Ishikawa (cell line): ENCODE data around the gene NOSTRIN.

Experiments
- CEBPB ChIP-seq: IDR thresholded peaks from 2 replicates; pipeline ENCODE4 v1.6.1; 2012
- CREB1 ChIP-seq: IDR thresholded peaks from 2 replicates; pipeline ENCODE4 v1.6.1; 2012; ENCODE audit warnings: low read depth
- EGR1 ChIP-seq: IDR thresholded peaks from 2 replicates; pipeline ENCODE4 v1.6.1; 2012
- EP300 ChIP-seq: IDR thresholded peaks from 2 replicates; pipeline ENCODE4 v1.6.1; 2012; ENCODE audit warnings: borderline replicate concordance
- FOXM1 ChIP-seq: IDR thresholded peaks from 2 replicates; pipeline ENCODE4 v1.6.1; 2012; ENCODE audit warnings: low read depth, borderline replicate concordance
- NFIC ChIP-seq: IDR thresholded peaks from 2 replicates; pipeline ENCODE4 v1.6.1; 2012
- RAD21 ChIP-seq: IDR thresholded peaks from 2 replicates; pipeline ENCODE4 v1.6.1; 2012; ENCODE audit warnings: low read depth
- TAF1 ChIP-seq: IDR thresholded peaks from 2 replicates; pipeline ENCODE4 v1.6.1; 2012; ENCODE audit warnings: low read depth, mild to moderate bottlenecking
- TCF12 ChIP-seq: IDR thresholded peaks from 2 replicates; pipeline ENCODE4 v1.6.1; 2012; ENCODE audit warnings: low read depth
- TEAD4 ChIP-seq: IDR thresholded peaks from 2 replicates; pipeline ENCODE4 v1.6.1; 2012
- YY1 ChIP-seq: IDR thresholded peaks from 2 replicates; pipeline ENCODE4 v1.6.1; 2012; ENCODE audit warnings: low read depth
- ZBTB7A ChIP-seq: IDR thresholded peaks from 2 replicates; pipeline ENCODE4 v1.6.1; 2012; ENCODE audit warnings: low read depth
- TF ChIP-seq, protein P1 (sequence below): IDR thresholded peaks from 2 replicates; pipeline ENCODE4 v1.6.1; 2012; ENCODE audit warnings: low read depth, mild to moderate bottlenecking
- TF ChIP-seq, protein P2 (sequence below): IDR thresholded peaks from 2 replicates; pipeline ENCODE4 v1.6.1; 2012
- TF ChIP-seq, protein P3 (sequence below): IDR thresholded peaks from 2 replicates; pipeline ENCODE4 v1.6.1; 2012

Gene NOSTRIN, protein sequence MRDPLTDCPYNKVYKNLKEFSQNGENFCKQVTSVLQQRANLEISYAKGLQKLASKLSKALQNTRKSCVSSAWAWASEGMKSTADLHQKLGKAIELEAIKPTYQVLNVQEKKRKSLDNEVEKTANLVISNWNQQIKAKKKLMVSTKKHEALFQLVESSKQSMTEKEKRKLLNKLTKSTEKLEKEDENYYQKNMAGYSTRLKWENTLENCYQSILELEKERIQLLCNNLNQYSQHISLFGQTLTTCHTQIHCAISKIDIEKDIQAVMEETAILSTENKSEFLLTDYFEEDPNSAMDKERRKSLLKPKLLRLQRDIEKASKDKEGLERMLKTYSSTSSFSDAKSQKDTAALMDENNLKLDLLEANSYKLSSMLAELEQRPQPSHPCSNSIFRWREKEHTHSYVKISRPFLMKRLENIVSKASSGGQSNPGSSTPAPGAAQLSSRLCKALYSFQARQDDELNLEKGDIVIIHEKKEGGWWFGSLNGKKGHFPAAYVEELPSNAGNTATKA

DNA sequence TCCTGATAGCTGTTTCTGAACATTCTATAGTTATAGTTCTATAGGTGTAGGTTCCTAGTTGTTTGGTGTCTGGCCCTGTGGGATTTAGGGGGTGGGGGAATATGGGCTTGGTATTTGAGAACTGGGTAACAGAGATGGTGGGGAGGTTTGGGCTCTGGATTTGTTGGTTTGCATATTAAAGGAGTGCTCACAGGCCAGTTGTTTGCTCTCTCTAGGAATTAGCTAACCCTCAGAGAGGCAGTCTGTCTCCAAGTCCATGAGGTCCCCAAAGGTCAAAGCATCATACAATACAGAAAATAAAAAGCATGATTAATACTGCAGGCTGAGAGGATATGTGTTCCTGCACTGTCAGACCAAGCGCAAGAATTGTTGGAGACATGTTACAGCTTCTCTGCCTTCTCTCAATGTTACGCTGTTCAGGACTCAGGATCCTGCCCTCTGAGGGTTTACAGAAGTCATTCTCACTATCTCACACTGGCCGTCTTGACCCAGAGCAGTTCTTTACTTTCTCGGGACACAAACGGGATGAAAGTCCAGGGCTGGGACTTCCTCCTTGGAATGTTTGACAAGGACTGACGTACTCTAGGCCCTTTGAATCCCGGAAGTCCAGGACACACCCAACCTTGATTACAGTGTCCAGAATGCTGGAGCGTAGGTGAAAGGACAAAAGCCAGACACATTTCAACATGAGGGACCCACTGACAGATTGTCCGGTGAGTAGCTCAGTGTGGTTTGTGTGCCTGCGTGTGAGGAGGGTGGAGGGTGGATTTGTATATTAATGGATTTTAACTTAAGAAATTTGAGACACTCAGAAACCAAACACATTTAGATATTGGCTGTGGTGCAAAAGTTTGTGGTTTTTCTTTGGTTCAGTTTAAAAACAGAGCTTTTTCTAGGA is at the start of gene NOSTRIN:
Gene NOSTRIN (plus strand): TSS at position 677 of the 898 bp plus-strand sequence. CDS start 10 bp downstream, at position 687.
- TF ChIP-seq, protein P1, sequence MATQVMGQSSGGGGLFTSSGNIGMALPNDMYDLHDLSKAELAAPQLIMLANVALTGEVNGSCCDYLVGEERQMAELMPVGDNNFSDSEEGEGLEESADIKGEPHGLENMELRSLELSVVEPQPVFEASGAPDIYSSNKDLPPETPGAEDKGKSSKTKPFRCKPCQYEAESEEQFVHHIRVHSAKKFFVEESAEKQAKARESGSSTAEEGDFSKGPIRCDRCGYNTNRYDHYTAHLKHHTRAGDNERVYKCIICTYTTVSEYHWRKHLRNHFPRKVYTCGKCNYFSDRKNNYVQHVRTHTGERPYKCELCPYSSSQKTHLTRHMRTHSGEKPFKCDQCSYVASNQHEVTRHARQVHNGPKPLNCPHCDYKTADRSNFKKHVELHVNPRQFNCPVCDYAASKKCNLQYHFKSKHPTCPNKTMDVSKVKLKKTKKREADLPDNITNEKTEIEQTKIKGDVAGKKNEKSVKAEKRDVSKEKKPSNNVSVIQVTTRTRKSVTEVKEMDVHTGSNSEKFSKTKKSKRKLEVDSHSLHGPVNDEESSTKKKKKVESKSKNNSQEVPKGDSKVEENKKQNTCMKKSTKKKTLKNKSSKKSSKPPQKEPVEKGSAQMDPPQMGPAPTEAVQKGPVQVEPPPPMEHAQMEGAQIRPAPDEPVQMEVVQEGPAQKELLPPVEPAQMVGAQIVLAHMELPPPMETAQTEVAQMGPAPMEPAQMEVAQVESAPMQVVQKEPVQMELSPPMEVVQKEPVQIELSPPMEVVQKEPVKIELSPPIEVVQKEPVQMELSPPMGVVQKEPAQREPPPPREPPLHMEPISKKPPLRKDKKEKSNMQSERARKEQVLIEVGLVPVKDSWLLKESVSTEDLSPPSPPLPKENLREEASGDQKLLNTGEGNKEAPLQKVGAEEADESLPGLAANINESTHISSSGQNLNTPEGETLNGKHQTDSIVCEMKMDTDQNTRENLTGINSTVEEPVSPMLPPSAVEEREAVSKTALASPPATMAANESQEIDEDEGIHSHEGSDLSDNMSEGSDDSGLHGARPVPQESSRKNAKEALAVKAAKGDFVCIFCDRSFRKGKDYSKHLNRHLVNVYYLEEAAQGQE, result no peak
- TF ChIP-seq EP300 (no peak), YY1 (no peak), CREB1 (no peak), NFIC (no peak), FOXM1 (no peak), ZBTB7A (no peak), EGR1 (no peak), RAD21 (no peak), CEBPB (no peak), TEAD4 (no peak), TCF12 (no peak), TAF1 (no peak)
- TF ChIP-seq, protein P2, sequence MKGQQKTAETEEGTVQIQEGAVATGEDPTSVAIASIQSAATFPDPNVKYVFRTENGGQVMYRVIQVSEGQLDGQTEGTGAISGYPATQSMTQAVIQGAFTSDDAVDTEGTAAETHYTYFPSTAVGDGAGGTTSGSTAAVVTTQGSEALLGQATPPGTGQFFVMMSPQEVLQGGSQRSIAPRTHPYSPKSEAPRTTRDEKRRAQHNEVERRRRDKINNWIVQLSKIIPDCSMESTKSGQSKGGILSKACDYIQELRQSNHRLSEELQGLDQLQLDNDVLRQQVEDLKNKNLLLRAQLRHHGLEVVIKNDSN, result no peak
- TF ChIP-seq, protein P3, sequence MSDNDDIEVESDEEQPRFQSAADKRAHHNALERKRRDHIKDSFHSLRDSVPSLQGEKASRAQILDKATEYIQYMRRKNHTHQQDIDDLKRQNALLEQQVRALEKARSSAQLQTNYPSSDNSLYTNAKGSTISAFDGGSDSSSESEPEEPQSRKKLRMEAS, result no peak

DNA sequence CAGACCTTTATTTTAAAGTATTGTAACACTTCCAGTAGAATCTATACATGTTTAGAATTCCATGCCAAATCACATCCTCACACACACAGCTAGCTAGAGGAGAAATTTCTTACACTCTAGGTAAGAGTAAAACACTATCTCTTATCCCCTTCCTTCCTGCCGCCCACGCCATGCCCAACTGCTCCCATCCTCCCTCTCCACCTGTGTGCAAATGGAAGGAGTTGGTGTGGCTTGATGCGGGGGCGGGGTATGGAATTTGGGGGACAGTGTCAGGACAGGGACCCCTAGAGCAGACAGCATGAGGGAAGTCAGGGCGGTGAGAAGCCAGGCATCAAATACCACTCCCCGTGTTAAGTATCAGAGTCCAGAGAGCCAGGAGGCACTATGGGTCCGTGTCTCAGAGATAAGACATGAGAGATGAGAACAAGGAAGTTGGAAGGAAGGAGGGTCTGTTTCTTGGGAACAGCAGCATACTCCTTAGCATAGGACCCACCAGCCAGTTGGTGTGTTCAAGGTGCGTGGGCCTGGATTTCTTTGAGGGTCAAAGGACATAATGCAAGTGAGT is 48.6 kb upstream of the NOSTRIN start:
- TF ChIP-seq, protein P2, result no peak
- no peak for TF ChIP-seq CREB1
- TF ChIP-seq FOXM1, result no peak
- no peak for TF ChIP-seq TEAD4
- no peak for TF ChIP-seq EP300
- TF ChIP-seq RAD21, result no peak
- no peak for TF ChIP-seq TCF12
- no peak for TF ChIP-seq TAF1
- no peak for TF ChIP-seq NFIC
- no peak; the same call in 1 of the 2 replicates for TF ChIP-seq EGR1
- TF ChIP-seq, protein P1, result no peak
- TF ChIP-seq ZBTB7A, result no peak
- TF ChIP-seq, protein P3, result no peak
- no peak for TF ChIP-seq YY1
- TF ChIP-seq CEBPB, result no peak

DNA sequence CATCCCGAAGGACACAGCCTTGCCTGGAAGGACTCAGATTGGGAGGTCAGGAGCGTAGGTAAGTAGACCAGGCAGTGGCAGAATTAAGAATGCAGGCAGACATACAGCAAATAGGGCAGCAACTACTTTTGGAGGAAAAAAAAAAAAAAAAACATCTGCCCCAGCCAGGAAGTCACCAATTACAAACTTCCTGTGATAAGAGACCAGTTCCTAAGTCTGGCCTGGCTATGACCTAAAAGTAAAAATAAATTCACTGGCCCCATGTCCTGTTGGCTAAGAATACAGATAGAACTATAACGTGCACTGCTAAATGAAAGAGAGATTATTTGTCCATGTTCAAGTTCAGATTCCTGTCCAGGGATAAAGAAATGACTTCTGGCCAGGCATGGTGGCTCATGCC is 45.2 kb upstream of the NOSTRIN start:
- TF ChIP-seq TCF12 (no peak), TEAD4 (no peak), CEBPB (no peak), TAF1 (no peak), RAD21 (no peak), CREB1 (no peak), FOXM1 (no peak), EGR1 (no peak), EP300 (no peak), ZBTB7A (no peak), YY1 (no peak)
- TF ChIP-seq, protein P1, result no peak
- TF ChIP-seq, protein P2, result no peak
- TF ChIP-seq, protein P3, result no peak
